HG03378 (cell line): ENCODE results near the gene C1orf116.

ENCODE experiments used
- ATAC-seq: cut with Tn5 transposase; IDR thresholded peaks from one replicate; pipeline ENCODE4 v1.9.1; 2021; ENCODE audit warnings: mild to moderate bottlenecking, moderate library complexity; ENCODE audit not compliant: unreplicated experiment

Gene C1orf116

GRCh38 chr1:207000651-207001291 lies 31.8 kb downstream of the C1orf116 start:
- ATAC-seq = no peak

GRCh38 chr1:206998816-206999215 lies 33.7 kb downstream of the C1orf116 start:
- ATAC-seq = no peak

DNA sequence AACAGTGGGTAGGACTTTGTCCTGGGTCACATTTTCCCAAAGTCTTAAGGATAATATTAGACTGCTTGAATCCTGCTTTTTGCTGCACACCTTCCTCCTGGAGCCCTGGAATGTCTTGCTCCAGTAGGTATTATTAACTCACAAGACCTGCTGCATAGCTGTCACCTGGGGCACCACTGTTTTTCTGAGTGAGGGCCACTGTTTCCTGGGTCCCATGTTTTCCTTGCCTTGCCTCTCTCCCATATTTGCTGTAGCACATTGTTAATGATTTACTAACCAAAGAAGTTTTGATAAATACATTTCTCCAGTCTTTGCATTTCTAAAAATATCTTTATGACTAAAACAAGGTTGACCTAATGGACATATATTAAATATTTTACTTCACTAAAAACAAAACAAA lies 39.8 kb downstream of the C1orf116 start:
- no peak for ATAC-seq

GRCh38 chr1:206987873-206988272 lies 44.7 kb downstream of the C1orf116 start:
- no peak for ATAC-seq

DNA sequence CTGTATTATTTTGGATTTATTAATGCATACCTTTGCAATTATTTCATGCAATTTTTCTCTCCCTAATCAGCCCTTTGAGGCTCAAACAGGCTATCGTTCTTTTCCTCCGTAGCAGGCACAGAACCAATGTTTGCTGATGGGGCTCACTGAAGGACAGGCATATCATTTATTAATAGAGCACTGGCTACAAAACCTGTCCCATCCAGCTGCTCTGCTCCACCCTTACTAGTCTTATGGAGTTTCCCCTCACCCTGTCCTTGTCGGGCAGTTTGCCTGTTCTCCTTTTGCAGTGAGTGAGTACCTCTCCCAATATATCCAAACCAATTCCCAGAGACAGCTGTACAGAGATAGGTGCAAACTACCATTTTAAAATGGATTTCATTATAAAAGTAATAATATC lies 45.7 kb downstream of the C1orf116 start:
- ATAC-seq = no peak

- no peak for ATAC-seq
Measured at GRCh38 chr1:206986402-206986801, 46.2 kb downstream of the C1orf116 start.

GRCh38 chr1:206985162-206985749 lies 47.3 kb downstream of the C1orf116 start:
- no peak for ATAC-seq

GRCh38 chr1:206982216-206982615 lies 50.3 kb downstream of the C1orf116 start:
- peak; percentile 61 for ATAC-seq

DNA sequence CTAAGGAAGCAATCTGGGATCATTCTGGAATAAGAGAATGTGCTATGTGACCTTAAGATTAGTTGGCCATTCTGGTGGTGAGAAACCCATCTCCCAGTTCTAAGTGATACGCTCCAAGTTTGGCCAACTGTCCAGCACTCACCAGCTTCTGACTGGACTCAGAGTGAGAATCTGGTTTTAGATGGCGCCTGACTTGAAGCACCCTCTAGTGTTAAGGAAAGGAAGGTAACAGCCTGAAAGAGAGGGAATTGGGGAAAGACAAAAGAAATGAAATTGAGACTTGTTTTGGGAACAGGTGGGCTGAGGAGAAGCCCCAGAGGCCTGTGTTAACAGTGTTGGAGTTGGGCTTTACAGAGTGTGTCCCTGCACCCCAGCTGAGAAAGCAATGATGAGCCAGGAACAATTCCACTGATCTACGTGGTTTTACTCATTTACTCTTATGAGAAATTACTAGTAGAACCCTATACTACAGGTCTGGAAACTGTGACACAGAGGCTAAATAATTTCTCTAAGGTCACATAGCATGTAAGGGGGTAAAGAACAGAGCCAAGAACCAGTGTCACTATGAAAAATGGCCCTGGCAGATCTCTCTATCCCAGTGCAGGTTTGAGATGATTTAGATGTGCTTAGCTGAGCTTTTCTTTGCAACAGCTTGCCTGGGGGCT lies 53.0 kb downstream of the C1orf116 start:
- ATAC-seq = no peak

- ATAC-seq = no peak
Measured at GRCh38 chr1:206978259-206978658, 54.3 kb downstream of the C1orf116 start.

DNA sequence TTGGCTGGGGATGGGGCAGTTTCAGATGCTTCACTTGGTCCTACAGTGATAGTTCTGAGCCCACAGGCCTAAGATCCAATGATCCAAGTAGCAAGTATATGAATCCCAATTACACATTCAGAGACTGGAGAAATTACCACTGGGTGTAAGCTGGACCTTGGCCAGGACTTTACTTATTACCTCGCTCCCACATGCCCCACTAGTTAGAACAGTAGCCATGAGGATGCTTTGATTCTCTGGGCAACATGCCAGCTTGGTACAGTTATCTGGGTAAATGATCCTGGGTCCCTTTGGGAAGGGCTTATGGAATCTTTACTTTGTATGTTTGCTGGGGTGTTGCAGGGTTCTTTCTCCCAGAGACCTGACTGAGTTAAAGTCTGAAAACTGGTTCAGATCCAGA lies 57.2 kb downstream of the C1orf116 start:
- no peak for ATAC-seq

DNA sequence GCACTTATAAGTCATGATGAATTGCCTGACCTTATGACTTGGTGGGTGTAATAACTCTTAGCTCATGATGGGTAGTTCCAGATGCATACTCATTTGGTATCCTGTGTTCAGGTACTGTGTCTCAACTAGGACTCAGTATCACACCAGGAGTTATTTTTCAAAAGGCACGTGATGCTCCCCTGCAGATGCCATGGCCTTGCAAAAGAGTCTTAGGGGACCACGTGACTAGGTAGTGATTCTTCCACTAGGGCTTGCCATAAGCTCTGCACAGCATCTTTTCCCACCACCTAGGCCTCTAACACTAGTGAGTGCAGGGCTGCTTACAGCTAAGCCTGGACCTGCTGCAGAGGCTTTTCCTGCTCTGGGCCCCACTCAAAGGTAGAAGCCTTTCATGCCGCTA lies 58.4 kb downstream of the C1orf116 start:
- ATAC-seq = no peak

- ATAC-seq = no peak
Measured at GRCh38 chr1:206972728-206973127, 59.8 kb downstream of the C1orf116 start.

DNA sequence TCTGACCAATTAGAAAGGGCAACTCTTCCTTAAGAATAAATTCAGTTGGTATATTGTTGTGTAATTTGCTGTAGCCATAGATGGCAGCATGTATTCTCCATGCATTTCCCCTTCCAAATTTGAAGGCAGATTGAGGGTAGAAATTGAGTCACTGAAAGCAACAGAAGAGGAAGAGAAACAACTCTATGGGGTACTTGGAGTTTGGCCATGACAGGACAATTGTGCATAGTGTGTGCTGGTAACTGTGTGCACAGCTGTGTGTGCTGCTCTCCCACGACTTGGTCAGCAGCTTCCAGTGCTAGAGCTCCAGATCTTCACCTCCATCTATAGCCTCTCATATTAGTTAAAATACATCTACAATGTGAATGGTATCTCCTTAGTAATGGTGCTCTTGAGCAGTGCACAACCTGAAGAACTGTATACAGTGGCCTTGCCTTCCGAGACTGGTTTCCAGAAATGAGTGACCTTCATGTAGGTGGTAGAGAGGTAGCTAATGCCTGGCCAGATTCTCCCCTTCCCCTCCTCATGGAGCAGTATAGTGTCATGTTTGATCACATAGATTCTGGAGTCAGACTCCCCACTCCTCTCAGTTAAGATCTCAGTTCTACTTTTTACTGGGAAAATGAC lies 61.4 kb downstream of the C1orf116 start:
- no peak for ATAC-seq

- ATAC-seq = no peak
Measured at GRCh38 chr1:206970446-206970845, 62.1 kb downstream of the C1orf116 start, which contains the start of gene FCAMR. TSS of gene FCAMR (minus strand) at chr1:206970460. CDS start at chr1:206970125, 335 bp downstream.

- no peak for ATAC-seq
Measured at GRCh38 chr1:206969090-206969489, 63.5 kb downstream of the C1orf116 start.
